Measurements from ENCODE around the gene RNF144A.

DNA sequence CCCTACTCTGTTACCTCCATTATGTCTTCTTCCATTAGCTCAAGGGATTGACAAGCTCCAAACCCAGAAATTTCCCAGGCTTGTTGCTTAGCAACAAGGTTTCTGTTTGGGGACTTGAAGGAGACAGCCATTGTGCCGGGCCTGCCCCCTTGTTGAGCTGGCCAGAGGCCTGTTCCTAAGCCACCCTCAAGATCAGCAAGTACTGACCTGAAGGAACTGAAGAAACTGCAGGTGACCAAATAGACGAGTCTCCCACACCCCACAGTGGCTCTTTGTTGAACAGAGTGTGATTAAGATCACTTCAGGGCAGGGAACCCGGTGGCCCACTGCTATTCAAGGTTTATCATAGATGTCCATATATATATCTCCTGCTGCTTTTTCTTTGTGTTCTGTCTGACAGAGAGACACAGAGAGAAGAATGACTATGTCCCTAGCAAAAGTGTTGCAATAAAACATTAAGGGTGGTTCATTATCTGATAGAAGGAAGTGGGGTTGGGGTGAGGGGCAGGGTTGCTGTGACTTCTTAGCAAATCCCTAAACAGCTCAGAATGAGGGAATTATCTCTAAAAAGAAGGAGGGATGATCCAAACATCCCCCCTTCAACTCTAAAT lies 69.2 kb downstream of the RNF144A start:
- TF ChIP-seq, protein P1, sequence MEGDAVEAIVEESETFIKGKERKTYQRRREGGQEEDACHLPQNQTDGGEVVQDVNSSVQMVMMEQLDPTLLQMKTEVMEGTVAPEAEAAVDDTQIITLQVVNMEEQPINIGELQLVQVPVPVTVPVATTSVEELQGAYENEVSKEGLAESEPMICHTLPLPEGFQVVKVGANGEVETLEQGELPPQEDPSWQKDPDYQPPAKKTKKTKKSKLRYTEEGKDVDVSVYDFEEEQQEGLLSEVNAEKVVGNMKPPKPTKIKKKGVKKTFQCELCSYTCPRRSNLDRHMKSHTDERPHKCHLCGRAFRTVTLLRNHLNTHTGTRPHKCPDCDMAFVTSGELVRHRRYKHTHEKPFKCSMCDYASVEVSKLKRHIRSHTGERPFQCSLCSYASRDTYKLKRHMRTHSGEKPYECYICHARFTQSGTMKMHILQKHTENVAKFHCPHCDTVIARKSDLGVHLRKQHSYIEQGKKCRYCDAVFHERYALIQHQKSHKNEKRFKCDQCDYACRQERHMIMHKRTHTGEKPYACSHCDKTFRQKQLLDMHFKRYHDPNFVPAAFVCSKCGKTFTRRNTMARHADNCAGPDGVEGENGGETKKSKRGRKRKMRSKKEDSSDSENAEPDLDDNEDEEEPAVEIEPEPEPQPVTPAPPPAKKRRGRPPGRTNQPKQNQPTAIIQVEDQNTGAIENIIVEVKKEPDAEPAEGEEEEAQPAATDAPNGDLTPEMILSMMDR (conservative IDR thresholded peaks at IDR 0.05; ENCODE audit: low read depth, low read length) = no peak
- TF ChIP-seq EZH2 (IDR thresholded peaks at IDR 0.05; ENCODE audit: borderline replicate concordance, low read depth, low read length, poor library complexity, severe bottlenecking) = no peak

Measured in A673 (cell line).